RCC 7860 (cell line): ENCODE data around the gene BRD2.
A peak's percentile ranks its signal among the peaks of the same experiment; 100 is the strongest.

ENCODE experiments used
- DNase-seq: peaks from one replicate; pipeline ENCODE4 v3.0.0-alpha.2; 2015; ENCODE audit warnings: low spot score
- FAIRE-seq: peaks from 2 replicates; lab custom pipeline; 2012; peaks lifted over from hg19 to GRCh38; lab: Jason Lieb, UNC

The BRD2 gene

DNA sequence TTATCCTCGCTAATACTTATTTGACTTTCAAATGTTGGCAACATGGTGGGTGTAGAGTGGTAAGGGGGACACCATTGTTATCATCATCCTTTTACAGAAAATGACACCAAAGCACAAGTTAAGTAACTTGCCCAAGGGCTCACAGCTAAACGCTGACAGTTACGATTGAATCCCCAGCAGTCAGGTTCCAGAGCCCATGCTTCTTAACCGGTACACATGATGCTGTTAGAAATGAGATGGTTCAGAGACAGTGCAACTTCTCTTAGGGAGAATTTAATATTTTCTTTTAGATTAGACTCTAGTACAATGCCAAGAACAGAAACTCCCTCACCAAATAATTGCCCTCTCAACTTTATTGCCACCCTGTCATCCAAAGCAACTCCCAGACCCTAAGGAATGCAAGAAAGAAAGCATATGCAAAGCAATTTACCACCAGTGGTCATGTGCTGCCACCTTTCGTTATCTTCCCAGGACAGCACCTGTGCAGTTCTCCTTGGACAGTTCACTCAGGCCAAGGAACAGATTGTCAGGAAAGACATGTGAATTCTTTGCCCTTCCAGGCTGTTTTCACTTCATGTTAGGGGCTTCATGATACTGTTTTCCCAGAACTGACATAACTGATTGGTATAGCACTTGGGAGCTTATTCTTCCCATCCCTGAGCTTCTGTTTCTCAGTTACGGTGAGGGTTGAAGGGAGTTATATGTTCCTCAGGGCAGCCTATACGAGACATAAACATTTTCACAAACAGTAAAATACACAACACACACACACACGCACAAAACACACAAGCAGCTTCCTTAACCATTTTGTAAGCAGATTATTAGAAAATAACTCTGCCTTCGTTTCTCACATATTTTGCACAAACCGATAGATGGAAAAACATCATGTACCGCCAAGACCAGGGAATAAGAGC is 20.6 kb upstream of the BRD2 start:
- no peak for FAIRE-seq
- peak; percentile 45 for DNase-seq

DNA sequence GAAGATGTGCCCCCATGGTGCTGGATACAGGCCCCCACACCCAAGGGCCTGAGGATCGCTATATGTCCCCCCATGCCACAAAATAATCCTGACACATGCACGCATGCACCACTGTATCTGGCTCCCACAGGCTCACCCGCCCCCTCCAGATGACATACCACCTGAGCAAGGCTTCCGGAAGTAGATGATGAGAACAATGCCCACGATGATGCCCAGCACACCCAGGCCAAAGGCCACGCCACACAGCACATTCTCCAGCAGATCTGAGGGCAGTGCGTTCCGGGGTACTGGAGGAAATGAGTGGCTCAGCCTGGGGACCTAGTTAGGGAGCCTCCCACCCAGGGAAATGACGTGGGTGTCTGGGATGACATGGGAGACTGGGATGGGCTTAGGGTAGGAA is 19.3 kb upstream of the BRD2 start:
- DNase-seq (no peak), FAIRE-seq (no peak)

DNA sequence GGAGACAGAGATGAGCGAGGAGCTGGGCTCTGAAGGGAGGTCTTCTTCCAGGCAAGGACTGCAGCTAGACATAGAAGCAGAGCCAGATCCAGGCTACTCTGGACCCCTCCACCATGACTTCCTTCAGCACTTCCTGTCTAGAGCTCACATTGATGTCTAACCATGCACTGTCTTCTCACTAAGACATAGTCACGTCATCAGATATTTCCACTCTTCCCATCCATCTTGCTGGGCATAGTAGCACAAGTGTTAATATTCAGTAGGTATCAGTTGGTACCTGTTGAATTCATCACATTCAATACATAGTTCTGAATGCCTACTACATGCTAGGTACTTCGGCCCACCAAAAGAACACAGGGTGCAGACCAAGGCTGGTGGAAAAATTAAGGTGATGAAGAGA is 18.4 kb upstream of the BRD2 start:
- DNase-seq: no peak
- no peak for FAIRE-seq

DNA sequence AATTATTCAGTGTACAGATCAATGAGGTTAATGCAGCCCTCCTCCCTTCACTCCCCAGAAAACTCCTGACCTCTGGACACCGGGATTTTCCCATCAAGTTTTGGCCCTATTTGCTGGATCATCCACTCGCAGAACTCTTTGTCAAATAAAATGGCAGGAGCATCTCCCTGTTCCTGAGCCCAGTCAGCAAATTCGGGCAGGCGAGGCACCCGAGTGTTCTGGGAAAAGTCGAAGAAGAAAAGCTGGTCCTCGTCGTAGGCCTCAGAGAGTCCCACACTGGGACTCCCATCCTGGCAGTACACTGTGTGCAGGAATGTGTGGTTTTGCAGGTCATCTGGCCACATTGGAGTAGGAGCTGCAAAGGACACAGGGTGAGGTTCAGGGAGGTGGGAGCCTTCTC is 17.9 kb upstream of the BRD2 start:
- FAIRE-seq: no peak
- no peak for DNase-seq

DNA sequence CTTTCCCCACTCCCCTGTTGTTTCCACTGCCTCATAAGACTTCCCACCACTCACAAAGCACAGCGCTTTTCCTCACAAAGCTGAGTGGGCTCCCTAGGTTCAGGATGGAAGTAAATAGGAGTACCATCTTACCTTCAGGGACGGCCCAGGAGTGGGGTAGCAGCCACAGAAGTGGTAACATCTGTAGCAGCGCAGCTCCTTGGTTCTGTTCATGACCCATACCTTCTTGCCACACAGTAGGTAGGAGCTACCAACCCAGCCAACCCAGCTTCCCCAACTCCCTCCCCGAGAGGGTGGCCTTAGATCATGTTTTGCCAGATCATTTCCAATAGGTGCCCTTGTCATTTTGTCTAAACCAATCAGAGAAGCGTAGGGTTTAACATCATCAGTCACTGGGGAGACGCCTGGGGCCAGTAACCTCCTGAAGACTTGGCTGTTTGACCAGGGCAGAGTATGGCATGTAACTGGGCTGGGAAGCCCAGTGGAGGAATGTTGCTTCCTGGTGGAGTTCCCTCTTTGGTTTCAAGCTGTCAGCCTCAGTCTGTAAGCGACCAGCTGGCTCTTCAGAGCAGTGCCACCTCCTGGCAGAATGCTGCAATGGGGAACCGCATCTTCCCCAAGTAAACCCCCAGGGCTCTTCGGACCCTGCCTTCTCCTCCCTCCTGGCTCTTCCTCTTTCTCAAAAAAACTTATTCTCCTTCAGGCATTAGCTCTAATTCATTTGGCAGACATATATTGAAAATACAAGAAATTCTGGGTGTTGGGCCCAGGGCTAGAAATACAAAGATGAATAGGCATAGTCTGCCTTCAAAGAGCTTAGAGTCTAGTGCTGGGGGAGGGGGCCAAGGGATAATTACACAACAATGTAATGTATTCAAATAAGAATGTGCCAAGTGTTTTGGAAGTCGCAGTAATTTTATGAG is 15.3 kb upstream of the BRD2 start, which contains the start of gene HLA-DMA:
TSS of gene HLA-DMA (minus strand) at position 281 of the 923 bp plus-strand sequence. CDS start at position 220, 61 bp downstream.
- FAIRE-seq: peak; percentile 79
- peak; percentile 87 for DNase-seq

DNA sequence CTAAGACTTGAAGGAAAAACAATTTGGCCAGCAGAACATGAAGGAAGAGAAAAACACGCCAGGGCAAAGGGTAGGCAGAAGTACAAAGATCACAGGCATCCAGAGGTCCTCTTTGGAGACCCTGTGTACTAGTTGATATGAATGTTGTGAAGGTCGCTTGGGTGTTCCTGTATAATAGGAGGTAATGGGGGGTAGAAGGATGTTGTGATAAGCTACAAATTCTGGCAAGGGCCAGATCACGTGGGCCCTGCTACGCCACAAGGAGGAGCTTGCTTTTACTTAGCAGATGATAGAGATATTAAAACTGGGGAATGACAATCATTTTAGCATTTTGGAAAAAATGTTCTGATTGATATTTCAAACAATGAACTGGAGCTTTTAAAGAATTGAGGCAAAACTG is 14.6 kb upstream of the BRD2 start:
- FAIRE-seq (no peak), DNase-seq (no peak)

DNA sequence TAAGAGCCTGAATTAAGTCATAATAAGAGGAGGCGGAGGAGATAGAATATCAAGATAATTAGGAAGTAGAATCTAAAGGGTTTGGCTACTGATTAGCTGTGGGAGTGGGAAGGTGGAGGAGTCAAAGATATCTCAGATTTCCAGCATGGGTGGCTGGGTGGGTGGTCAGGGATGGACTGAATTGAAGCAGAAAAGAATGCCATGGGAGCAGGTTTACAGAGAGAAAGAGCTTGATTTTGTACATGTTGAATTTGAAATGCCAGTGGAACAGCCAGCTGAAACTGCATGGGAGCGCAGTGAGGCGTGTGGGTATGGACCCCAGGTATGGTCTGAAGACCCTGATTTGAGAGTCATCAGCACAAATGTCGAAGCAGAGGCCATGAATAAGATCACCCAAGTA is 14.1 kb upstream of the BRD2 start:
- DNase-seq: no peak
- FAIRE-seq: no peak

DNA sequence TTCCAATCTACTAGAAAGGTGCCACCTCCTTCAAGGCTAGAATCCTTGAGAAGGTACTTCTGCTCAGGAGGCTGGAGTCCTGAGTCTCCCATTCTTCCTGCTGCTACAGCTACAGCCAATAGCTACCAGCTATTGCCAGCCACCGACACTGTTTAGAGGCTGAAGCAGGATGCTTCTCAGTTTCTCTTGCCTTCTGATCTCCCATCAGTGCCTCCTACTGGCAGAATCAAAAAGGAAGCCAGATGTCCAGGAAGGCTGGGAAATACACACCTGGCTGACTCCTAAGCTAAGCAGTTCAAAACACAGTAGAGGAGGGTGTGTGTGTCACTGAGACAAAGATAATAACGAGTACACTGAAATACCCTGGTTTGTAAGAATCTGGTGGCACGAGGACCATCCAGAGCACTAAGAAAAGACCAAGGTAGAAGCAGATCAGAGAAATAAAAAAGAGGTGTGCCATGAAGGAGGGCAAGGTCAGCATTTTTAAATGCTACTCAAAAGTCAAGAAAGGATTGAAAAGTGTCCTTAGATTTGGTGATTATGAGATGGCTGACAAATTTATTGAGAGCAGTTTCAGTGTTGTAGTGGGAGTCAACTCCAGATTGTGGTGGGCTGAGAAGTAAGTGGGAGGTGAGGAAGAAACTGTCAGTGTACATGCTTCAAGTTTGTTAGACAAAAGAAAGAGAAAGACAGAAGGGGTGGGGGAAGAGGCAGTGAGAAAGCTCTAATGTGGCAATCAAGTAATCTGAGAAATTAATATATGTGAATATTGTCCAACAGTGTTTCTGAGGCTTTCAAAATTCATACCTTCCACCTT is 13.2 kb upstream of the BRD2 start:
- DNase-seq: no peak
- FAIRE-seq: no peak

DNA sequence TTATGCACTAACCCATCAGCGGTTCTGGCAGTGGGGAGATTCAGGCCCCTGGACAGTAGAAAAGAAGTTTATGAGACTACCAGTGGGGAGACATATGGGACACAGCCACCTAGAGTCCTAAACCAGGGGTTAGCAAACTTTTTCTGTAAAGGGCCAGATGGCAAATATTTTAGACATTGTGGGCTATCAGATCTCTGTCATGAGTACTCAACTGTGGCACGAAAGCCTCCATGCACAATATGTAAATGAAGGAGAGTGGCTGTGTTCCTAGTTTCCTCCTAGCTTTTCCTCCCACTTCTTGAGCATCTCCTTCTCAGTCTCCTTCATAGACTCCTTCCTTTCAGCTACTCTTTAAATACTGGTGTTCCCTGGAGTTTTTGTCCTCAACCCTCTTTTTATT is 12.2 kb upstream of the BRD2 start:
- DNase-seq (no peak), FAIRE-seq (no peak)

DNA sequence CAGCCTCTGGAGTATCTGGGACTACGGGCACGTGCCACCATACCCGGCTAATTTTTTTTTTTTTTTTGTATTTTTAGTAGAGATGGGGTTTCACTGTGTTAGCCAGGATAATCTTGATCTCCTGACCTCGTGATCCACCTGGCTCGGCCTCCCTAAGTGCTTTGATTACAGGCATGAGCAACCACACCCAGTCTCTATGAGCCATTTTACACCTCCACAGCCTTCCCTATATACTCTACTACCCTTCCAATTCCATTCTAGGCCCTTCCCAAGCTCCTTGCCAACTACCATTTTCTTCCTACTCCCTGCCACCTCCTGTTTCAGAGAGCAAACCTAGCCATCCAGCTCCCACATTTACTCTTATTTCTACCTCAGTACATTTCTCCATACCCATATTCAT is 7.8 kb upstream of the BRD2 start:
- no peak for FAIRE-seq

DNA sequence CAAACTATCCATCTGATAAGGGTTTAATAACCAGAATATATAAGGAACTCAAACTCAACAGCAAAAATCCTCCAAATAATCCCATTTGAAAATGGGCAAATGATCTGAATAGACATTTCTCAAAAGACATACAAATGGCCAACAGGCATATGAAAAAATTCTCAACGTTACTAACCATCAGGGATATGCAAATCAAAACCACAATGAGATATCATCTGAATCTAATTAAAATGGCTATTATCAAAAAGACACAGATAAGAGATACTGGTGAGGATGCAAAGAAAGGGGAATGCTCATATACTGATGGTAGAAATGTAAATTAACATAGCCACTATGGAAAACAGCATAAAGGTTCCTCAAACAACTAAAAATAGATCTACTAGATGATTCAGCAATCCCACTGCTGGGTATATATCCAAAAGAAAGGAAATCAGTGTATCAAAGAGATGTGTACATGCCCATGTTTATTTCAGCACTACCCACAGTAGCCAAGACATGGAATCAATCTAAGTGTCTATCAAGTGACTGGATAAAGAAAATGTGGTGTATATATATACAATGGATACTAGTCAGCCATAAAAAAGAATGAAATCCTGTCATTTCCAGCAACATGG is 6.1 kb upstream of the BRD2 start:
- DNase-seq (no peak), FAIRE-seq (no peak)

More for the DNA sequence above, 7.8 kb upstream of the BRD2 start:
- no peak for DNase-seq

DNA sequence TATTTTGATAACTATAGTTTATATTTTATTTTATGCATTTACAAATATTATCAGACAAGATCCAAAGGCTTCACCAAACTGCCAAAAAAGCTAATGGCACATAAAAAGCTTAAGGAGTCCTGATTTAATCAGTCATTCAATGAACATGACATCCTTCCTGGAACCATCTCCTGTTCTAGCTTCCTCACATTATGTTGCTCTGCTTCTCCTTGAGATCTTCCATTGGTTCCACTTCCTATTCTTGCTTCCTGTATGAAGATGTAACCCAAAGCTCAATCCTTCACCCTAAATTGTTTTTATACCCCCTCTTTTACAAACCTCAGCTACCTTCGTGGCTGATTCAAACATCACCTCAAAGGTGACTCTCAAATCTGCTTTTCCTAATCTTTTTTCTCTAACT is 4.5 kb upstream of the BRD2 start:
- no peak for DNase-seq
- FAIRE-seq: no peak

DNA sequence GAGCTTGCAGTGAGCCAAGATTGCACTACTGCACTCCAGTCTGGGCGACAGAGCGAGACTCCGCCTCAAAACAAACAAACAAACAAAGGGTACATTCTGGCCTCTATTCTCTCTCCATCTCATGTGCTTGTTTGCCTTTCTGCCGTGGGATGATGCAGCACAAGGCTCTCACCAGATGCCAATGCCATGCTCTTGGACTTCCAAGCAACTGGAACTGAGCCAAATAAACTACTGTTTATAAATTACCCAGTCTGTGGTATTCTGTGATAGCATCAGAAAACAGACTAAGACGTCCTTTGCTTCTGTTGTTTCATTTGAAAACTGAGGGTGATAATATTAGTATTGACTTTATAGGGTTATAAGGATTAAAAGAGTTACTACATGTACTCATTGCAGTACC is 3.6 kb upstream of the BRD2 start:
- FAIRE-seq (no peak), DNase-seq (no peak)

DNA sequence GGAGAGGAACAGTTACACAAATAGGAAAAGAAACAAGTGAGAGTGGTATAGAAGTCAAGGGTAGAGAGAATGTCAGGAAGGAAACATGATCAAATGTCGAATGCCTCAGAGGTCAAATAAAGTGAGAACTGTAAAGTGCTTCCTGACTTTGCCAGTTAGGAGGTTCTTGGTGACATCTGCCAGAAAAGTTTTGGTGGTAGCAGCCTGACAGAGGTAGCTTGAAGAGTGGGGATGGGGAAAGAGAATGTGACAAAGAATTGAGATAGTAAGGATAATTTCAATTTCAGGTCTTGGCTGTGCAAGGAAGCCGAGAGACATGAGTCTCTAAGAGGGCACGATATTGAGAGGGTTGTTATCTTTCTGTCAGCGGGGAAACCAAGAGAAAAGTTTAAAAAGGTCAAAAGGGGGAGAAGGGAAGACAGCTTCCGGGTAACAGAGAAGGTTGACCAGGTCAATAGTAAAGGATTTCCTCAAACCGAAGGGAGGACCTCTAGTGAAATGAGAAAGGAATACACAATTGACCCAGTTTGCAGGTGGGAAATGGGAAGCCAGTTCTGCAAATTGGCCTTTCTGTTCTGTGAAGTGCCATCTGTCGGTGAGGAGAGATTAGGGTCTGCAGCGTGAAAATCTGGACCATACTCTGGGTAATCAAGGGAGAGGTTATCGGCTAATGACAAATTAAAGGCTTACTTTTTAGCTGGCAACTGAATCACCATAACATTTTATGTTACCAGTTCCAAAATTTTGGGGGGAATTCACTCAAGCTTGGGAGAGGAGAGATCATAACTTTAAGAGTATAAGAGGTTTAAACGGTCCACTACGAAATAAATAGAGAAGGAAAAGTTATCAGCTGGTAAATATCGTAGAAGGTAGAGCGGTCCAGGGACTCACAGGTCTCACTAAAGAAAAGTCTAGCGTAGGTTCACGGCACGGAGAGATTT is 973 bp upstream of the BRD2 start:
- FAIRE-seq (peak; percentile 26), DNase-seq (peak; percentile 34)

DNA sequence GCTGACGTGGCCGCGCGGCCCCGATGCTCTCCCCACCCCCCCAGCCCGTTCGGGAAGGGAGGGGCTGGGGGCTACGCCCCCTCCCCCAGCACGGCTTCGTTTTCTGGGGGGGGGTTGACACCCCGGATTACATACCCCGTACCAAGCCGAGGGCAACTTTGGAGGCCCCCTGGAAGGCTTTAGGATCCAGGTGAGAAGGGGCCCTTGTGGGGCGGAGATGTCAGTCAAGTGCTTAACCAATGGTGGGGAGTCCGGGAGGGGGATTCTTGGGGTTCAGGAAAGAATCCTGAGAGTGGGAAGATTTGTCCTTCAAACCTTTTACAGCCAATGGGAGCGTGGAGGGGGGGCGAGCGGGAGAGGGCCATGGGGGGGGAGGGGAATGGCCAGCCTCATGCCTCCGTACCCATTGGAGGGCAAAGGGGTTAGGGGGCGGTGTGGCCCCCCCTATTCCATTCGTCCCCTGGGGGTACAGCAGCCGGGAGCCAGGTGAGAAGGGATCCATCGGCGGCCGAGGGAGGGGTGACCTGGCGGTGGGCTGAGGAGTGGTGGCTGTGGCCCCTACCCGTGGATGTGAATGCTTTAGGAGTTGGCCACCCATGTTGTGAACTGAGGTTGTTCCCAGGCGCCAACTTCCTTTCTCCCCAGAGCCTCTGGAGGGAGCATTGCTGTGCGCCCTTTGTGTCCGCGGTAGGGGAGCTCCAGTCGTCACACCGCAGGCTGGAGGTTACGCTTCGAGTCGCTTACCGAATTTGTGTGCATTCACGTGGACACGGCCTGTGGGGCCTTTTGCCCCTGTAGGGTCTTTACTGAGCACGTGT is 682 bp downstream of the BRD2 start:
- FAIRE-seq: no peak
- peak; percentile 43 for DNase-seq

DNA sequence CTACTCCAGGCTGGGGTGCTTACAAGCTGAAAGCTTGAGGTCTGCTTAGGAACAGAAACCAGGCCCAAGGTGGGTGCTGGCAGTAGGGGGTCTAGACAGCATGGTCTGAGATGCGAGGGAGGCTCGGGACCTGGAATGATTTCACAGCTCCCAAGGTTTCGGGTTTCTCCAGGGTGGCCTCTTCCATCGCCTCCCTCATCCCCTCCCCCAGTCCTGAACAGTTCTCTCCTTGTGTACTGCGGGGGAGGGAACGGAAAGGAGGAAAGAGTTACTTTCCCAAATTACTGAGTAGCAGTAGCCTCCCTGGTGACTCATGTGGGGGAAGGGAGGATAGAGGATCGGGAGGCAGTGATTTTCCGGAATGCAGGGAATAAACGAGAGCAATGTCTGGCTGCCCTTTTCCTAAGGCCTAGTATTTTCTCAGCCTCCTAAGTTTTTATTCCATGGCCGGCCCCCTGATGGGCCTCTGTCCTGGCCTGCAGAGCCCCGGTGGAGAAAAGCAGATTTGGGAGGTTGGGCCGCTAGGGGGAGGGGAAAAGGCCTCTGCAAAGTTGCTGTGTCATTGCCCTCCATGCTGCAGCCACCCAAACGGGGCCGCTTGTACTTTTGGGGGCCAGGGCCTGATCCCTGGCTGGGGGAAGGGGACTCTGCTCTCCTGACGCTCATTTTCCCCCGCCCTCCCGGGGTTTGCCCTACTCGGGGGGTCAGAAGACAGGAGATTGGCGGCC is 1.5 kb downstream of the BRD2 start:
- FAIRE-seq (peak; percentile 69), DNase-seq (peak; percentile 94)

DNA sequence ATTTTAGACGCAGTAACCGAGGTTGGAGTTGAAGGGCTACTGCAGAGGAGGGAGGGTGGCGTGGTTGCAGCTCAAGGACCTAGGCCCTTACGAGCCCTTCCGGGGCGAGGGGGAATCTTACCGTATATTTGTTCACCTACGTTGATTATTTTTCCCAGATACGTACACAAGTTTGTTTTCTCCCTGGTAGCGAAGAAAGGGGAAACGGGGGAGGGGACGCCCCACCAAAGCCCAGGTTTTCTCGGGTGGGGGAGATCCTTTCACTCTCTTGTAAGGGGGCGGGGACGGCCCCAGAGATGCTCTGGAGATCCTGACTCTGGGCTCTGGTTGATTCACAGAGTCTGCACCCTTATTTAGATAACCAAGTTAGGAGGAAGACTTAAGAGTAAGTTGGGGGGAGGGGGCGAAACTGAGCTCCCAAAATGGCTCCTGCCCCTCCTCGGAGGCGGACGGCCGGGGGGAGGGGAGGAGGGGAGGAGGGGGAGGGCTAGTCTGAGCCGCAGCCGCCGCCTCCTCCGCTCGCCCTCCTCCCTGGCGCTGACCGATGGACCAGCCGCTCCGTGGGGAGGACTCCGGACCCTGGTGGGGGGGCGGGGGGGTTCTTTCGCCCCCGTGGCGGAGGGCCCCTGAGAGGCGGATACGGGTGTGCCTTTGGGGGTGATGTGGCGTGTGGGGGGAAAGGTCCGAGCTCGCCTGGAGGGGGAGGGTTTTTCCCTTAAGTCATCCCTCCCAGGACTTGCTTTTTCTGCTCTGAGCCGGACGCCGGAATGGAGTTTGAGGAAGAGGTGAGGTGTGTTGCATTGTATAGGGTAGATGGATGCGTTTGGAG is 2.2 kb downstream of the BRD2 start:
- FAIRE-seq: no peak
- DNase-seq: peak; percentile 76
